HFF-Myc (cell line): ENCODE results near the gene ZNF18.
A peak's percentile ranks its signal among the peaks of the same experiment; 100 is the strongest.
"Not testable (repeated sequence)": the region's sequence is repeated elsewhere in the genome, so short reads cannot be mapped to it uniquely, and the experiment has no call there.

ENCODE experiments used
- DNase-seq: peaks from one replicate; pipeline ENCODE4 v3.0.0-alpha.2; 2011; ENCODE audit warnings: low read depth; ENCODE audit errors: extremely low read depth
- H3K4me3 ChIP-seq: replicated peaks from 2 replicates; pipeline ENCODE4 v1.5.1; 2011; ENCODE audit warnings: low read depth, mild to moderate bottlenecking, control low read depth, low read length
- CTCF ChIP-seq: IDR thresholded peaks from 2 replicates; pipeline ENCODE4 v1.5.1; 2012; ENCODE audit warnings: mild to moderate bottlenecking, low read depth, low read length, control low read depth; ENCODE audit errors: missing control alignments

ZNF18 gene

DNA sequence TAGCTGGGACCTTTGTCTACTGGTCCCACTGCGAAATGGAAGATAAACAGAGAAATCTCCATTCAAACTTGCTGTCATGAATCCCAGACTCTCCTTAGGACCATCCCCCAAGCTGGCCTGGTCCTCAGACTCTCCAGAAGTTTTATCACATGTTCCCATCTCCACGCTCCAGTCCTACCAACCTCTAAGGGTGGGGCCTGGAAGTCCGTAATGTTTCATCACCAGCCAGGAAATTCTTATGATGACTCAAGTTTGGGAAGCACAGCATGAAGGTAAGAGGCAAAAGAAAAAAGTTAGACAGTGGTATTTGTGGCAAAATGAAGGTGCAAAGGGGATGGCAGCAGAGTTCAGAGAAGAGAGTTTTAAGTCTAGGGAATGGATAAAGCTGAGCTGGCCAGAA is 52.7 kb downstream of the ZNF18 start:
- no peak overlapping the region for H3K4me3 ChIP-seq
- DNase-seq = no peak
- no peak for TF ChIP-seq CTCF

DNA sequence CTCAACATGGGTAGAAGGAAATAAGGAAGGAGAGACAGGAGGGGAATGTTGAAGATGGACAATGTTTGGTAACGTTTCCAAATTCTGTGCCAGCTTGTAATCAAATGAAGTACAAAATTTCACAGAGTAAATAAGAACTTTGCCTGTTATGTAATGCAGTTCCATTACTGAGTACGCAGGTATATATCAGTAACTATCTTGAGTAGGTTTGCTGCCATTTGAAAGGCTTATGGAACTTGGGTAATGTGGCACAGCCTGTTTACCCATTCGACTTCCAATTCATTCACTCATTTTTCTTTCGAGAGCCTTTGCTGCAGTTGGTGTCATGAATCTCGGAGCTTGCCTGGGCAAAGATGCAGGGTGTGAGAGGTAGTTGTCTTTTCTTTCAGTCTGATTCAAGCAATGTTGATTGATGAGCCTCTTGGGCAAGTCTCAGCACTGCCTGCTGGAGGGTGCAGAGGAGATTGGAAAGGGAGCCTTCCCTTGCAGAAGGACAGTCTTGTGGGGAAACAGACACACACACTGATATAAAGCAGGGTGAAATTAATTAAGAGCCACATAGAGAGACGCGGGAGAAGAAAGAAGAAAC is 53.4 kb downstream of the ZNF18 start:
- TF ChIP-seq CTCF = no peak
- no peak for DNase-seq
- no peak overlapping the region for H3K4me3 ChIP-seq

DNA sequence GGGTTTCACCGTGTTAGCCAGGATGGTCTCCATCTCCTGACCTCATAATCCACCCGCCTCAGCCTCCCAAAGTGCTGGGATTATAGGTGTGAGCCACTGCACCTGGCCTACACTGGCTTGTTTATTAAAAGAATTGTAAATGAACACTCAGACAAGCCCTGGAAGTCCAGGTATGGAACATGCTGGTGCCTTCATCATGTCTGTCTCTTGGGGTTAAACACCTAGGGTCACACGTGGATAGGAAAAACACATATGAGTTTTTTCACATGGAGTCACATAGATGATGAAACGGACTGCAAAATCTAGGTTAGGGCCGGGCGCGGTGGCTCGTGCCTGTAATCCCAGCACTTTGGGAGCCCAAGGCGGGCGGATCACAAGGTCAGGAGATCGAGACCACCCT is 54.2 kb downstream of the ZNF18 start:
- not testable (repeated sequence) for DNase-seq, H3K4me3 ChIP-seq

DNA sequence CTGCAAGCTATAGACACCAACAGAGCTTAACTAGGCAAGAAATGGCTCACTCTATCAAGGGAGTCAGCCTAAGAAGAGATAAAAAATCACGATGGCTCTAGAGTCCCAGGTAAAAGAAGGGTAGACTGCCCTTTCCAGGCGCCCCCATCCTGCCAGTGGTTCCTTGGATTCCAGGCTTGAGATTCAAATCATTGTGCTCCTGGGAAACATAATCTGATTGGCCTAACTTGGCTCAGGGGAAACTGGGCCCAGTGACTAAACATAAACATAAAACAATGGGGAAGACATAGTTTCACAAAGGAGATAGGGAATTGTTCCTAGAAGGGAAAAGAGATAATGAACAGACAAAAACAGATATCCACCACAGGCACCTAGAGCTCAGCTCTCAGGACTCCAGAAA is 56.4 kb downstream of the ZNF18 start:
- no peak for TF ChIP-seq CTCF
- H3K4me3 ChIP-seq = no peak overlapping the region
- DNase-seq = no peak

- TF ChIP-seq CTCF = peak; percentile 63
- DNase-seq = no peak
- H3K4me3 ChIP-seq = no peak overlapping the region
Observed at GRCh38 chr17:11935734-11936406, 61.4 kb downstream of the ZNF18 start.

DNA sequence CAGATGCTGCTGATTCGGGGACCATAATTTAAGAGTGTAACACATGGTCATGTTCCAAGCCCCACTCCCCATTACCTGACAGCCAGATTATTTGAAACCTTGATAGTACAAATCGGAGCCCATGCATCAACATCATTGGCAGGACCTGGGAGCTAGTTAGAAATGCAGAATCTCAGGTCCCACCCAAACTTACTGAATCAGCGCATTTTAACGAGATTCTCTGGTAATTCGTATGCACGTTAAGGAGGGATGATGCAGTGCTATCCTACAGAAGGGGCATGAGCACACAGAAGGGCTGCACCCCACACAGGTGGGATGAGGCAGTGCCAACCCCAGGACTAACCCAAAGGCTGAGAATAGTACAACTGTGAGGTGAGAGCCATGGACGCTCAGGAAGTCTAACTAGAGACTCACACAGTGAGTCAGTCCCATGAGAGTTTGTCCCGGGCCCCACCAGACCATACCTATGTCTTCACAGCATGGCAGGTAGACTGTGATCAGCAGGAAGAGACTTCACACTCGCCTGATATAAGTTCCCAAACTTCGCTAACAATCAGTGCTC is 64.9 kb downstream of the ZNF18 start:
- no peak overlapping the region for H3K4me3 ChIP-seq
- TF ChIP-seq CTCF = no peak
- no peak for DNase-seq

DNA sequence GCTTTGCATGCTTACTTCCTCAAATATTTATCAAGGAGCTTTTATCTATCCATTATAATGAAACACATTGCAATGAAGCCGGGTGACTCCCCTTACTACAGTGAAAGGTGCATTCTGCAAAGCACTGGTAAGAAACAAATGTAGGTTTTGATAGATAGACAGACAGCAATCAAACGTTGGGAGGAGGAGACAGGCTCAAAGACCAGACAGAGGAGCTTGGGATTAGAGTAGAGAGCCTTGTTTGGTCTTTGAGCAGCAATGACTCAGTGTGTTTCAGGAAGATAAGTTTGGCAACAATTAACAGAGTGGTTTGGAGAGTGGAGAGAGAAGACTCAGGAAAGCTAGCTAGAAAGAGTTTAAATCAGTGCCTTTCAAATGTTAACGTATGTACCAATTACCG is 68.8 kb downstream of the ZNF18 start:
- no peak for DNase-seq
- H3K4me3 ChIP-seq = no peak overlapping the region
- TF ChIP-seq CTCF = no peak
